ENCODE results near the gene AAK1. TPM values are rescaled to one million over a fixed set of nuclear protein-coding genes. Genes with fewer than 3 reads are reported as not detected.

The AAK1 gene
- total RNA-seq: 10 to 100 TPM; 77.4 to 79.5 TPM

DNA sequence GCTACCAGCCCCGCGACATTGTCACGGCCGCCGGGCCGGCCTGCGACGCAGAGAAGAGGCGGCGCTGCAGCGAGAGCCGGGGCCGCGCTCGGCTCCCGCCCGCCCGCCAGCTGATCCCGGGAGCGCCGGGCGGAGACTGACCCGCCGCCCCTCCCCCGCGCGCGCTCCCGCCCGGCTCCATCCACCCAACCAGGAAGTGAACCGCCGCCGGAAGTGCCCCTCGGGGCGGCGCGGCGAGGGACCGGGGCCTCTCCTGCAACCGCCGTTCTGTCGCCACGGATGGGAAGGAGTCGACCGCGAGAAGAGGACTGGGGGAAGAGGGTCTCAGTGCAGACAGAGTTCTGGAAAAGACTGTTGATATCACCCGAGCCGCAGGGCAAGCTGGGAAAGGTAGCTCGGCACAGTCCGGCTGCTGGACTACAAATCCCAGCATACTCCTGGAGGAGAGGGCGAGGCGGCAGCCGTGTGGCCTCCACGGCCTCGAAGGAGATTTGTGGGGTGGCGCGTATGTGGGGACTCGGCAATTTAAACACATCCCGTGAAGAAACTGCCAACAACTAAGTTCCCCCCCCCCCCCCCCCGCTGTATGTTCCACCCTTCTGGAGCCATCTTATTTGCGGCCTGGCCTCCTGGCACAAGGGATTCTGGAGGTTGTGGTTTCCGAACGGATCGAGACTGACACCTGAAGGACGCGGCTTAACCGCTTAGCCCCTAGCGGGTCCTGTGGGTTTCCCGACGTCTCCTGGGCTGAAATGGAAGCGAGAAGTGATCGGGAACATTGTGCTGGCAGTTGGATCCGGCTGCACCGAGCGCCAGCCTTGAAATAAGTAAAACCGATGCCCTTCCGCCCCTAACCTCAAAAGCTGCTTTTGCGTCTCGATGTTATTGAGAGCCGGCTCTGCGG, at the start of gene AAK1:
Gene AAK1 (minus strand): TSS at position 138 of the 904 bp plus-strand sequence. CDS start 699 bp downstream, outside the sequence.
- H3K27me3 Mint-ChIP-seq (ENCODE audit: low read depth): no peaks in the 10 kb centered on the region
- peaks cover 47% of the 10 kb centered on the region for H3K4me1 Mint-ChIP-seq (ENCODE audit: low read depth)
- peak within 1 kb of the TSS; percentile 98 for H3K27ac Mint-ChIP-seq
- DNase-seq: peak; percentile 90
- intact Hi-C loops (cut with micrococcal nuclease): loop anchor here (1.0 to 5.0 kb wide), 11 partner anchors 16 to 603 kb away; partner anchors contain the start of genes GFPT1, NFU1, PCBP1 and SNRNP27
- no peaks in the 10 kb centered on the region for H3K9me3 Mint-ChIP-seq
- H3K4me3 Mint-ChIP-seq: peak within 1 kb of the TSS; percentile 81
- CTCF ChIA-PET: interaction anchor here (1.0 to 4.6 kb wide), 10 partner anchors 10 to 91 kb away, joined by 3 to 27 read pairs (median 6); no protein-coding TSS in a partner anchor
- peaks cover 16% of the 10 kb centered on the region for H3K36me3 Mint-ChIP-seq (ENCODE audit: low read depth)

DNA sequence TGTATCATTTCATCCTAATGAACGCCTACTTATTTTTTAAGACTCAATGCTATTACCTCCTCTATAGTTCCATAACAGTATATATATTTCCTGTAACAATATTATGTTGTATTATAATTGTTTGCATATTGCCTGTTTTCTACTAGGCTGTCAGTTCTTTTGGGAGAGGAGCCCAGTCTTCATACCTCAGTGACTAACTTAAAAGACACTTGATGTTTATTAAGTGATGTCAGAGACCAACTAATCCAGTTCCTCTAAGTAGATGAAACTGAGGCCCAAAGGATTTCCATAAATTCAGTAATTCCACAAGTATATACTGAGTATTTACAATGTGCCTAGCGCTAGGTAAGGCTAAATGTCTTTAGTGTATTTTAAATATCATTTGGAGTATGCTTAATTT, 48.9 kb upstream of the AAK1 start:
- no peak for DNase-seq
- H3K36me3 Mint-ChIP-seq (ENCODE audit: low read depth): no peaks in the 10 kb centered on the region
- intact Hi-C loops (cut with micrococcal nuclease): loop anchor here (10.0 kb wide), 1 partner anchor 948 kb away; no protein-coding TSS in a partner anchor
- no peaks in the 10 kb centered on the region for H3K27me3 Mint-ChIP-seq (ENCODE audit: low read depth)
- no peak overlapping the region for H3K27ac Mint-ChIP-seq
- H3K4me1 Mint-ChIP-seq (ENCODE audit: low read depth): peaks cover 77% of the 10 kb centered on the region
- no peaks in the 10 kb centered on the region for H3K9me3 Mint-ChIP-seq
- H3K4me3 Mint-ChIP-seq: no peak overlapping the region
- CTCF ChIA-PET: no interaction called here

DNA sequence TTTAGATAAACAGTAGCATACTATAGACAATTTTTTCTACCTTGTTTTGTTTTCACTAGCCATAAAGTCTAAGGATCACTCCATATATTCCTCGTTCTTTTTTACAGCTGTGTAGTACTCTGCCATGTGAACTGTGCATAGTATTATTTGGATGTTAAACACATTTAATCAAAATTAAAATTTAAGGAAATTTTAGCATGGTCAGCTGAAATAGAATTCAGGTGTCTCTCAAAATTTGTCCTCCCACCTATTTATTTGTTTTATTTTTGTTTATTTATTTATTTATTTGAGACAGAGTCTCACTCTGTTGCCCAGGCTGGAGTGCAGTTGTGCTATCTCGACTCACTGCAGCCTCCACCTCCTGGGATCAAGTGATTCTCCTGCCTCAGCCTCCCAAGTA, 46.4 kb upstream of the AAK1 start:
- no peak for DNase-seq
- intact Hi-C loops (cut with micrococcal nuclease): loop anchor here (2.0 to 10.0 kb wide), 2 partner anchors 15 to 945 kb away; no protein-coding TSS in a partner anchor
- Mint-ChIP-seq H3K4me3 (no peak overlapping the region), H3K36me3 (ENCODE audit: low read depth) (no peaks in the 10 kb centered on the region), H3K4me1 (ENCODE audit: low read depth) (peaks cover 71% of the 10 kb centered on the region), H3K27me3 (ENCODE audit: low read depth) (no peaks in the 10 kb centered on the region), H3K27ac (no peak overlapping the region), H3K9me3 (no peaks in the 10 kb centered on the region)
- CTCF ChIA-PET: no interaction called here

DNA sequence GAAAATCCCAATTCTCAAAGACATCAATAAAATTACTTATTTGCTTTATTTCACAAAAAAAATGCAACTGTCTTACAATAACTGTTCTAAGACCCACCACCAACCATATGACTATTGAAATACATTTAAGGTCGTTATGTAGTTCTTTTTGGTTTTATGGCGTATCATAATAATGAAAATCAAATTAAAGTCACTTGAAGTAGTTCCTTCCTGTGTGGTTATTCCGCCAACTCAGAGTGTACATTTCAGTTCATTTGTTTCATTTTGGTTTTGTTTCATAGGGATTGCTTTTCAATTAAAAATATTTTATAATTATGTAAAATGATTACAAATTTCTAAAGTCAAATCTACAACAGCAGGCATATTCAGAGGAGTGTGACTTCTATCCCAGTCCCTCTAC, 45.9 kb upstream of the AAK1 start:
- no peak overlapping the region for H3K27ac Mint-ChIP-seq
- no peak for DNase-seq
- H3K27me3 Mint-ChIP-seq (ENCODE audit: low read depth): no peaks in the 10 kb centered on the region
- CTCF ChIA-PET: no interaction called here
- H3K4me1 Mint-ChIP-seq (ENCODE audit: low read depth): peaks cover 74% of the 10 kb centered on the region
- intact Hi-C loops (cut with micrococcal nuclease): loop anchor here (2.0 kb wide), 1 partner anchor 15 kb away; no protein-coding TSS in a partner anchor
- no peaks in the 10 kb centered on the region for H3K36me3 Mint-ChIP-seq (ENCODE audit: low read depth)
- H3K9me3 Mint-ChIP-seq: no peaks in the 10 kb centered on the region
- H3K4me3 Mint-ChIP-seq: peak overlapping the region; percentile 39

DNA sequence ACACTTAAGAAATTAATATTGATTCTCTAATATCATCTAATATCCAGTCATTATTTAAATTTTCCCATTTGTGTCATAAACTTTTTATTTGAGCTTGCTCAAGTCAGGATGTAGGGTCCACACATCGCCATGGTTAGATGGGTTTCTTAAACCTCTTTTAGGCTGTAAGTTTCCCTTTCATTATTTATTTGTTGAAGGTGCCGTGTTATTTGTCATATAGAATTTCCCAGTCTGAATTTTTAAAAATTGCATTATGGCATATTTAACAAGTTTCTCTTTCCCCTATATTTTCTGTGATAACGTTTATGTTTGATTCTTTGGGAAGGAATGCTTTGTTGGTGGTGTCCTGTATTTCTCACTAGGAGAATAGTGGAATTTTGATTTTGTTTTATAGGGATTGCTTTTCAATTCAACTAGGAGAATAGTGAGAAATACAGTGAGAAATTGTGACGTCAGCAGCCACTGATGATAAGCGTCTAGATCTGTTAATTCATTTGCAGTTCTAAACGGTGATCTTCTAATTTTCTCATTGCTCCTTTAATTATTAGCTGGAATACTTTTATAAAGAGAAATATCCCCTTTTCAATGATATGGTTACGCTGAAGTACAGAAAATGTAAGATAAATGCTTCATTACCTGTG, 44.6 kb upstream of the AAK1 start:
- no peaks in the 10 kb centered on the region for H3K9me3 Mint-ChIP-seq
- H3K27ac Mint-ChIP-seq: no peak overlapping the region
- CTCF ChIA-PET: interaction anchor here (2.2 kb wide), 1 partner anchor 42 kb away, joined by 6 read pairs; no protein-coding TSS in a partner anchor
- no peak for DNase-seq
- H3K4me3 Mint-ChIP-seq: no peak overlapping the region
- no peaks in the 10 kb centered on the region for H3K36me3 Mint-ChIP-seq (ENCODE audit: low read depth)
- H3K4me1 Mint-ChIP-seq (ENCODE audit: low read depth): peaks cover 76% of the 10 kb centered on the region
- no peaks in the 10 kb centered on the region for H3K27me3 Mint-ChIP-seq (ENCODE audit: low read depth)
- intact Hi-C loops (cut with micrococcal nuclease): loop anchor here (2.0 kb wide), 1 partner anchor 13 kb away; no protein-coding TSS in a partner anchor

DNA sequence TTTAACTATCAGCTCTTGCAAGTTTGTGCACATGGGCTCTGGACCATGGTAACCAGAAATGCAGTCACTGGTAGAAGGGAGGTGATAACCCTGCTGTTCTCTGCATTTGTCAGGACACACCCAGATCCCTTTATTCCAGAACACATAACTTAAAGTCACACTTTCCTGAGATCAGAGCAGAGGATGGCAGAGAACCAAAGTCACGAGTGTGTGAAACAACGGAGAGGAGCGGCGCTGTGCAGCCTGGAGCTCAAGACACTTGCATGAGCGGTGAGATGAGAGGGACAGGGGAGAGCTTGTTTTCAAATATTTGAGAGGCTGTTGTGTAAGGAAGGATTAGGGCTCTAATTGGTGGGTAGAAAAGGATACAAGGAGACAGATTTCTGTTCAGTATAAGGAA, 43.3 kb upstream of the AAK1 start:
- Mint-ChIP-seq H3K27me3 (ENCODE audit: low read depth) (no peaks in the 10 kb centered on the region), H3K36me3 (ENCODE audit: low read depth) (no peaks in the 10 kb centered on the region), H3K9me3 (no peaks in the 10 kb centered on the region), H3K4me3 (no peak overlapping the region), H3K27ac (no peak overlapping the region), H3K4me1 (ENCODE audit: low read depth) (peaks cover 72% of the 10 kb centered on the region)
- CTCF ChIA-PET: interaction anchor here (0.5 to 2.2 kb wide), 4 partner anchors 28 to 70 kb away, joined by 3 to 6 read pairs (median 3); no protein-coding TSS in a partner anchor
- intact Hi-C loops (cut with micrococcal nuclease): no loop called here
- DNase-seq: no peak

DNA sequence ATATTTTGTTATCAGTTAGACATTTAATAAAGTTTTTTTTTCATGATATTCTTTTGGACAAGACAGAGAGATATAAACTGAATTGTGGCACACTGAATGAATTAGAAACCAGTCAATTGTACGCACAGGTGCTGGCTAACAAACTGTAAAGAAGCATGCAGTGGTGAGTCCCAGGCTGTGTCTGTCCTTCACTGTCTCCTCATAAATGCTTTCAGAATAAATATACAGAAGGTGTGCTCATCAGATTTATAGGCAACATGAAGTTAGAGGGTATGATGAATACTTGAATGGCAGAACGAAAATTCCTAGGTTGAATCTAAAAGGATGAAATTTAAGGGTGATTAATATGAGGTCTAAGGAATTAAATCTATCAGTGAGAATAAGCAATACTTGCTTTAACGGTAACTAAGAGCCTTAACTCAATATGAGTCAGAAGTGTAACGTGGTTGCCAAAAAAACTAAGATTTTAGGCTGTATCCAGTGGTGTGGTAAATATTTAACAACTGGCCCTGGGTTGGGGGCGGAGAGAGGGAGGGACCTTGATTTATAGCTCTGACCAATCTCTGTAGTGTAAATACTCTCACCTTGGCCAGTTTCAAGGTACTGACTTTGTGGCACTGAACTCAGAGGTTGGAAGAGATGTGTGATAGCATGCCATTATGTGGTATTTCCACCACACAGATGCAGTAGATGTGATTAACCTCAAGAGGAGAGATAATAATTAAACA, 41.9 kb upstream of the AAK1 start:
- Mint-ChIP-seq H3K4me1 (ENCODE audit: low read depth) (peaks cover 66% of the 10 kb centered on the region), H3K27me3 (ENCODE audit: low read depth) (no peaks in the 10 kb centered on the region), H3K4me3 (no peak overlapping the region), H3K36me3 (ENCODE audit: low read depth) (no peaks in the 10 kb centered on the region), H3K9me3 (no peaks in the 10 kb centered on the region), H3K27ac (no peak overlapping the region)
- intact Hi-C loops (cut with micrococcal nuclease): no loop called here
- CTCF ChIA-PET: interaction anchor here (2.2 kb wide), 1 partner anchor 40 kb away, joined by 6 read pairs; no protein-coding TSS in a partner anchor
- peak; percentile 58 for DNase-seq

DNA sequence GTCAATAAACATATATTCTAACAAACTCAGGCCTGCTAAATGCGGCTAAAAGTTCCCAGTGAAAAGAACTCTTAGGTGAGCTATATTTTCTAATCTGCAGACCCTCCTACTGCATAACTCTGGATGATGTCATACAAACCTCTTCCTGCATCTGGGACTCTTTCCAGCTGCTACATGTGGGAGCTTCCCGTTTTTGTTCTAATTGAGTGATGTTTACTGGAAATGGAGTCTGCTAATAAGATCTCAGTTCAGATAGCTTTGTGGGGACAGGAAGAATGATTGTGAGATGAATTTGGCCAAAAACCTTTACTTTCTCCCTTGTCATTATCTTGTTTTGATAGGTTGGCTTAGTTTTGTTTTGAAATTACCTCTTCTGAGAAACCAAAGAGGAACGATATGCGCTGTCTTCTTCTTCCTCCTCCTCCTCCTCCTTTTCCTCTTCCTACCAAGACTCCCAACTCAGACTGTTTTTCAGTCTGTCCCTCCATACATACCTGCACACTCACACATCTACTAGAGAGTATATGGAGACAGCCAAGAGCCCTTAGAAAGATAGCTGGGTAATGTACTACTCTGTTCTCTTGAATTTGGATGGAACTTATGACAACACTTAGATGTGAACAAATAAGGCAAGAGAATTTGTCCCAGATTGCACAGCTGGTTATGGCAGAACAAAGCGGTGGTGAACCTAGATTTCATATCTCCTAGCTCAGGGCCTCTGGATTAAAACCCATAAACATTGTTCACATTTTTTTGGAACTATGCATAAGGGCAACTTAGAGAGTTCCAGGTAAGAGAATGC, 39.8 kb upstream of the AAK1 start:
- H3K4me1 Mint-ChIP-seq (ENCODE audit: low read depth): peaks cover 64% of the 10 kb centered on the region

DNA sequence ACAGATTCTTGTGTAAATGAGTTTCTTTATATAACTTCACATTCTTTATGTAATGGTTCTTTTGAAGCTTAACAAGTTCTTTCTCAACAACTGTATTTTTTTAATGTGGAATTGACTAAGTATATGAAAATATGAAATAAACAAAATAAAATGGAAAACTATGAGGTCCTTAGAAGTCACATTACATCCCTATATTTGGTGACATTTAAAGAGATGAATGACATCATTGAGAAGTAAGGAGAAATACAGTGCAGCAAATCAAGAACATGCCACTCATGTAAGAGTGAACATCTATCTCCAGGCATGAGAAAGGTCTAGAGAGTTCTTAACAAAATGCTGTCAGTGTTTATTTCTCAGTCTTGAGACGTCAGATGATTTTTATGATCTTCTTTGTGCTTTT, 39.0 kb upstream of the AAK1 start:
- Mint-ChIP-seq H3K4me3 (no peak overlapping the region), H3K9me3 (no peaks in the 10 kb centered on the region), H3K27me3 (ENCODE audit: low read depth) (no peaks in the 10 kb centered on the region), H3K4me1 (ENCODE audit: low read depth) (peaks cover 65% of the 10 kb centered on the region), H3K36me3 (ENCODE audit: low read depth) (no peaks in the 10 kb centered on the region), H3K27ac (no peak overlapping the region)
- CTCF ChIA-PET: interaction anchor here (1.5 to 2.1 kb wide), 3 partner anchors 15 to 36 kb away, joined by 7 to 10 read pairs (median 7); no protein-coding TSS in a partner anchor
- intact Hi-C loops (cut with micrococcal nuclease): loop anchor here (2.0 to 5.0 kb wide), 2 partner anchors 38 to 80 kb away; no protein-coding TSS in a partner anchor
- DNase-seq: no peak

More for the DNA sequence above, 39.8 kb upstream of the AAK1 start:
- peak overlapping the region; percentile 45 for H3K4me3 Mint-ChIP-seq
- CTCF ChIA-PET: interaction anchor here (1.0 to 2.1 kb wide), 8 partner anchors 11 to 123 kb away, joined by 3 to 10 read pairs (median 5); no protein-coding TSS in a partner anchor
- no peaks in the 10 kb centered on the region for H3K9me3 Mint-ChIP-seq
- intact Hi-C loops (cut with micrococcal nuclease): loop anchor here (1.0 to 5.0 kb wide), 3 partner anchors 8 to 81 kb away; no protein-coding TSS in a partner anchor
- no peaks in the 10 kb centered on the region for H3K27me3 Mint-ChIP-seq (ENCODE audit: low read depth)
- H3K36me3 Mint-ChIP-seq (ENCODE audit: low read depth): no peaks in the 10 kb centered on the region
- no peak for DNase-seq
- H3K27ac Mint-ChIP-seq: peak overlapping the region; percentile 75

DNA sequence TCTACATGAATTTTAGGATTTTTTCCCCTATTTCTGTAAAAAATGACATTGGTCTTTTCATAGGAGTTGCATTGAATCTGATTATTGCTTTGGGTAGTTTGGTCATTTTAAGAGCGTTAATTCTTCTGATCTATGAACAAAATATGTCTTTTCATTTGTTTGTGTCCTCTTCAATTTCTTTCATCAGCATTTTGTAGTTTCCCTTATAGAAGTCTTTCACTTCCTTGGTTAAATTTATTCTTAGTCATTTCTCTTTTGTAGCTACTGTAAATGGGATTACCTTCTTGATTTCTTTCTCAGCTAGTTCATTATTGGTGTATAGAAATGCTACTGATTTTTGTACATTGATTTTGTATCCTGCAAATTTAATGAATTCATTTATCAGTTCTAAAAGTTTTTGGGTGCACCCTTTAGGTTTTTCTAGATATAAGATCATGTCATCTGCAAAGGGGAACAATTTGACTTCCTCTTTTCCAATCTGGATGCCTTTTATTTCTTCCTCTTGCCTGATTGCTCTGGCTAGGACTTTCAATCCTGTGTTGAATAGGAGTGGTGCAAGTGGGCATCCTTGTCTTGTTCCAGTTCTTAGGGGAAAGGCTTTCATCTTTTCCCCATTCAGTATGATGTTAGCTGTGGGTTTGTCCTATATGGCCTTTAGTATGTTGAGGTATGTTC, 36.6 kb upstream of the AAK1 start:
- Mint-ChIP-seq H3K9me3 (no peaks in the 10 kb centered on the region), H3K36me3 (ENCODE audit: low read depth) (no peaks in the 10 kb centered on the region), H3K4me1 (ENCODE audit: low read depth) (peaks cover 57% of the 10 kb centered on the region), H3K27ac (no peak overlapping the region), H3K27me3 (ENCODE audit: low read depth) (no peaks in the 10 kb centered on the region), H3K4me3 (no peak overlapping the region)
- intact Hi-C loops (cut with micrococcal nuclease): loop anchor here (5.0 kb wide), 1 partner anchor 78 kb away; no protein-coding TSS in a partner anchor
- CTCF ChIA-PET: no interaction called here
- no peak for DNase-seq
